ENCODE data around the gene PKD1L1. TPM values are rescaled to one million over a fixed set of nuclear protein-coding genes. Genes with fewer than 3 reads are reported as not detected.

Gene PKD1L1
- total RNA-seq, 1 experiment from 2014 or later: 0.17 TPM

DNA sequence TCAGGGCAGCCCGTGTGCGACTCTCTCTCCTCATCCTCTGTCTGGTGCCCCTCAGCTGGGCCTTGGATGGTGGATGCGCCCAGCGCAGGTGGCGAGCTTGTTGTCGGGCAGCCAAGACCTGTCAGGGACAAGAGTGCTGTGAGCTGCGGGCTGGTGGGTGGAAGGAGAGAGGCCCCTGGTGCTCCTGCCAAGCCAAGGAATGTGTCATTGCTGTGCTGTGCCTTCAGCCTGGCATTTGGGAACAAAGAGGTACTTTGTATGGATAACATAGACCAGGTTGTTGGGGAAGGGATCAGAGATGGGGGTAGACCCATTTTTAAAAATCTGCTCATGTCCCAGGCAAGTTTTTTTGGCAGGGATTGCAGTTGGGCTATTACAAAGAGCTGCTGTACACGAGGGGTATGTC, 120.9 kb downstream of the PKD1L1 start:
- intact Hi-C loops (cut with micrococcal nuclease): no loop called here
- Histone ChIP-seq H3K9me2 (ENCODE audit: insufficient read depth) (no peaks in the 10 kb centered on the region), H3K4me2 (ENCODE audit: low read length) (no peak overlapping the region), H3K9ac (ENCODE audit: low read length) (no peak overlapping the region), H2AFZ (ENCODE audit: low read depth, low read length, poor library complexity, severe bottlenecking) (no peak overlapping the region), H4K20me1 (ENCODE audit: insufficient read depth) (no peaks in the 10 kb centered on the region), H3K36me3 (ENCODE audit: control insufficient read depth in 1 of 2, insufficient read depth in 2 of 2, low read length in 2 of 2) (no peaks in the 10 kb centered on the region), H3K27ac (ENCODE audit: low read depth, low read length) (no peak overlapping the region), H3K27me3 (ENCODE audit: insufficient read depth, low read length) (peaks cover 5% of the 10 kb centered on the region; the same call in 1 of the 2 replicates), H3K79me2 (ENCODE audit: insufficient read depth, low read length) (no peaks in the 10 kb centered on the region), H3K9me3 (ENCODE audit: control insufficient read depth in 1 of 2, insufficient read depth in 1 of 2, low read depth in 1 of 2, low read length in 2 of 2) (no peaks in the 10 kb centered on the region), H3K4me1 (ENCODE audit: control insufficient read depth in 1 of 2, insufficient read depth in 2 of 2, low read length in 2 of 2) (no peaks in the 10 kb centered on the region), H3K4me3 (replicated peaks in 1 of 2; ENCODE audit: low read depth in 1 of 2, low read length in 2 of 2) (no peak overlapping the region)
- TF ChIP-seq YY1 (IDR thresholded peaks at IDR 0.05; ENCODE audit: extremely low read depth, insufficient replicate concordance, low read depth, low read length) (no peak), POLR2AphosphoS5 (IDR thresholded peaks at IDR 0.05; ENCODE audit: low read depth, low read length) (no peak), ELF1 (IDR thresholded peaks at IDR 0.05; ENCODE audit: borderline replicate concordance, low read depth) (no peak), SRF (IDR thresholded peaks at IDR 0.05; ENCODE audit: low read depth) (no peak), SIN3A (IDR thresholded peaks at IDR 0.05; ENCODE audit: low read depth) (no peak), EGR1 (IDR thresholded peaks at IDR 0.05; ENCODE audit: low read depth) (no peak), CBX3 (IDR thresholded peaks at IDR 0.05; ENCODE audit: low read depth) (no peak), FOSL1 (IDR thresholded peaks at IDR 0.05; ENCODE audit: low read depth) (no peak), CTCF (IDR thresholded peaks at IDR 0.05 in 2 of 3, conservative IDR thresholded peaks at IDR 0.05 in 1 of 3; ENCODE audit: borderline replicate concordance in 1 of 3, insufficient read depth in 1 of 3, low read depth in 2 of 3, low read length in 2 of 3) (no peak), SP1 (IDR thresholded peaks at IDR 0.05; ENCODE audit: low read depth) (no peak), TCF7L2 (IDR thresholded peaks at IDR 0.05; ENCODE audit: borderline replicate concordance, extremely low read depth, insufficient read depth, insufficient read length) (no peak)
- ChIA-PET RAD21 (ENCODE audit: low non-redundant PET in 1 of 2, low total read pairs in 2 of 2, uncharacterized antibody in 2 of 2, unreplicated experiment in 2 of 2) (no interaction called here), CTCF (no interaction called here), POLR2A (no interaction called here)
- BruUV-seq (replicated peaks): no TSS peak
- ATAC-seq (no peak), DNase-seq (ENCODE audit: low read depth, low spot score) (no peak)

Measured in HCT116 (cell line).